B cell (primary cell): ENCODE results near the gene SEPTIN14.

ENCODE experiments used
- EZH2 ChIP-seq: IDR thresholded peaks from 2 replicates; pipeline ENCODE4 v1.6.1; 2012; ENCODE audit warnings: borderline replicate concordance, low read depth, mild to moderate bottlenecking, moderate library complexity, low read length; ENCODE audit not compliant: insufficient read depth, poor library complexity, severe bottlenecking
- TF ChIP-seq, protein P1 (sequence below): fragments of 200-600 bp; IDR thresholded peaks from one replicate; pipeline ENCODE4 v1.8.0; 2022; ENCODE audit warnings: antibody characterized with exemption, mild to moderate bottlenecking

- TF ChIP-seq EZH2, result no peak
- TF ChIP-seq, protein P1, sequence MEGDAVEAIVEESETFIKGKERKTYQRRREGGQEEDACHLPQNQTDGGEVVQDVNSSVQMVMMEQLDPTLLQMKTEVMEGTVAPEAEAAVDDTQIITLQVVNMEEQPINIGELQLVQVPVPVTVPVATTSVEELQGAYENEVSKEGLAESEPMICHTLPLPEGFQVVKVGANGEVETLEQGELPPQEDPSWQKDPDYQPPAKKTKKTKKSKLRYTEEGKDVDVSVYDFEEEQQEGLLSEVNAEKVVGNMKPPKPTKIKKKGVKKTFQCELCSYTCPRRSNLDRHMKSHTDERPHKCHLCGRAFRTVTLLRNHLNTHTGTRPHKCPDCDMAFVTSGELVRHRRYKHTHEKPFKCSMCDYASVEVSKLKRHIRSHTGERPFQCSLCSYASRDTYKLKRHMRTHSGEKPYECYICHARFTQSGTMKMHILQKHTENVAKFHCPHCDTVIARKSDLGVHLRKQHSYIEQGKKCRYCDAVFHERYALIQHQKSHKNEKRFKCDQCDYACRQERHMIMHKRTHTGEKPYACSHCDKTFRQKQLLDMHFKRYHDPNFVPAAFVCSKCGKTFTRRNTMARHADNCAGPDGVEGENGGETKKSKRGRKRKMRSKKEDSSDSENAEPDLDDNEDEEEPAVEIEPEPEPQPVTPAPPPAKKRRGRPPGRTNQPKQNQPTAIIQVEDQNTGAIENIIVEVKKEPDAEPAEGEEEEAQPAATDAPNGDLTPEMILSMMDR, result no peak
These were observed 70.5 kb downstream of the SEPTIN14 start for GRCh38 chr7:55792048-55792447.
